Naive B cell (primary cell): ENCODE measurements around the gene MCRIP1. TPM values are rescaled to one million over a fixed set of nuclear protein-coding genes. Genes with fewer than 3 reads are reported as not detected.

Experiments
- ATAC-seq, 2 donors: fragments of 150-1000 bp; cut with Tn5 transposase; 2 replicates each; pipeline ENCODE4 v1.10.0; 2021; ENCODE audit warnings: low read depth in 2 of 2, mild to moderate bottlenecking in 2 of 2, moderate library complexity in 2 of 2
- DNase-seq: peaks from one replicate; pipeline ENCODE4 v3.0.0; 2022
- H3K27ac Mint-ChIP-seq, 6 donors: one replicate each; pipeline ENCODE4 v1.8.0; 2020 to 2022; ENCODE audit warnings: mild to moderate bottlenecking in 6 of 6, mixed read lengths in 6 of 6, moderate library complexity in 5 of 6, inconsistent platforms in 2 of 6
- H3K27me3 Mint-ChIP-seq, 3 donors: one replicate each; pipeline ENCODE4 v1.8.0; 2021 to 2022; ENCODE audit warnings: mixed read lengths in 3 of 3, mild to moderate bottlenecking in 1 of 3
- H3K36me3 Mint-ChIP-seq, 2 donors: one replicate each; pipeline ENCODE4 v1.8.0; 2020 to 2022; ENCODE audit warnings: mixed read lengths in 2 of 2, inconsistent platforms in 1 of 2, mild to moderate bottlenecking in 1 of 2
- H3K4me1 Mint-ChIP-seq, 3 donors: one replicate each; pipeline ENCODE4 v1.8.0; 2020 to 2022; ENCODE audit warnings: mixed read lengths in 3 of 3, inconsistent platforms in 1 of 3, mild to moderate bottlenecking in 1 of 3, moderate library complexity in 1 of 3
- H3K4me3 Mint-ChIP-seq, 8 donors: one replicate each; pipeline ENCODE4 v1.8.0; 2020 to 2022; ENCODE audit warnings: mild to moderate bottlenecking in 8 of 8, mixed read lengths in 8 of 8, moderate library complexity in 8 of 8, inconsistent platforms in 2 of 8
- H3K9me3 Mint-ChIP-seq, 7 donors: one replicate each; pipeline ENCODE4 v1.8.0; 2020 to 2022; ENCODE audit warnings: mixed read lengths in 7 of 7, mild to moderate bottlenecking in 5 of 7, inconsistent platforms in 2 of 7, moderate library complexity in 1 of 7
- polyA plus RNA-seq, 6 donors: library from polyadenylated mRNA; unstranded; fragments of 300-500 nt; fragmentation: Illumina TruSeq; gene quantifications; one replicate each; pipeline ENCODE4 v1.2.3, GENCODE V29; 2021; ENCODE audit warnings: low read depth in 6 of 6

Gene MCRIP1
- polyA plus RNA-seq, result 100 to 1,000 TPM in 1 of 6 donors, 10 to 100 TPM in 5; 66.2 to 114 (median 77.4) TPM

DNA sequence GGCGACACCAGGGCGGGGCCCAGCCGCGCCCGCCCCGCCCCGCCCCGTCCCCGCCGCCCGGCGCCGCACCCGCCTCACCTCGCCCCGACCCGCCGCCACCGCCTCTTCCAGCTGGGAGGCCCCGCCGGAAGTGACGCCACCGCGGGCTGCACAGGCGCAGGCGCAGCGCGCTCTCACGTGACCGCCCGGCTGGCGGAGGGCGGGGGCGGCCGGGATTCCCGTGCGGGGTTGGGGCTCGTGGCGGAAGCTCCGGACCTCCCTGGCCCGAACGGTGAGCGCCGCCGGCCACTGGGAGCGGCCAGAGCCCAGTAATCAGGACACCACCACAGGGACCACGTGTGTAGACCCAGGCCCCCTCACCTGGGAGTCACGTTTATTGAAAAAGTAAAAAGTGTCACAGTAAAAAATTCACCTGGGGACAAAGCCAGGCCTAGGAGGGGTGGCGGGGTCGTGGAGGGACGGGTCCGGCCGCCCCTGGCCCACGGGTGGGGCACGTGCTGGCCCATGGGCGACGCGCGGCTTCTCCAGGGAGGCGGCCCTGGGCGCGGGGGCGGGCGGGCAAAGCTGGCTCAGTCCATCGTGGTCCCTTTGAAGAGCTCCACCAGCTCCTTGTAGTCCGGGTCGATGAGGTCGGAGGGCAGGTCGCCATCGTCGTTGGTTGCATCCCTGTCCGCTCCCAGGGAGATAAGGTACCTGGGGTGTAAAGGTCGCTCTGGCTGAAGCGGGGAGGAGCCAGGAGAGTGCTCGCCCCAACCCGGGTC is at the start of gene MCRIP1:
TSS of gene MCRIP1 (minus strand) at position 132 of the 761 bp plus-strand sequence. CDS start 8,785 bp downstream, outside the sequence.
- H3K36me3 Mint-ChIP-seq, result no peaks in the 10 kb centered on the region
- DNase-seq (peak; percentile 95), ATAC-seq (peak; percentile 84 to 86)
- peaks cover 20 to 28% (median 28%) of the 10 kb centered on the region in 3 donors for H3K4me1 Mint-ChIP-seq
- no peaks in the 10 kb centered on the region for H3K27me3 Mint-ChIP-seq
- H3K4me3 Mint-ChIP-seq, result peak within 1 kb of the TSS; percentile 85 to 97 (median 93)
- H3K27ac Mint-ChIP-seq, result peak within 1 kb of the TSS; percentile 92 to 98 (median 96)
- no peaks in the 10 kb centered on the region for H3K9me3 Mint-ChIP-seq

DNA sequence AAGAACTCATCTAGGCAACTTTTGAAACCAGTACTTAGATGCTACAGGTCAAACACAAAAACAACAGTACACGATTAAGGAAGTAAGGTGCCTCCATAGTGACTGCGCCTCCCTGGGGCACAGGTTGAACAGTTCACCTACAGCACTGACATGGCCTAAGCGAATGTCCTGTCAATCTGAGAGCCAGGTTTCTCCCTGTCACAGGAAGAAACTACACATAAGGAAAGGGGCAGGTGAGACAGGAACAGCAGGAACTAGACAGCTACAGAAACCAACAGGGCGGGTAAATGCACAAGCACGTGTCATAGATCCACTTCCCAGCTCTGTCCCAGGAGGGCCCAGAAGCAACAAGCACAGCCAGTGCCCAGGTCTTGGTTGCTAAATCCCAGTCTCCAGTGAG is 46.0 kb upstream of the MCRIP1 start:
- Mint-ChIP-seq H3K9me3 (no peaks in the 10 kb centered on the region), H3K27ac (no peak overlapping the region), H3K4me1 (peaks cover under 1 to 5% (median 4%) of the 10 kb centered on the region in 3 donors), H3K4me3 (no peak overlapping the region), H3K27me3 (no peaks in the 10 kb centered on the region), H3K36me3 (no peaks in the 10 kb centered on the region)
- ATAC-seq (no peak), DNase-seq (no peak)

GRCh38 chr17:81878294-81878693 is 45.2 kb upstream of the MCRIP1 start:
- ATAC-seq, result no peak
- Mint-ChIP-seq H3K4me1 (peaks cover 4 to 8% (median 6%) of the 10 kb centered on the region in 3 donors), H3K4me3 (no peak overlapping the region), H3K27ac (no peak overlapping the region), H3K9me3 (no peaks in the 10 kb centered on the region), H3K36me3 (no peaks in the 10 kb centered on the region), H3K27me3 (no peaks in the 10 kb centered on the region)
- DNase-seq, result no peak

DNA sequence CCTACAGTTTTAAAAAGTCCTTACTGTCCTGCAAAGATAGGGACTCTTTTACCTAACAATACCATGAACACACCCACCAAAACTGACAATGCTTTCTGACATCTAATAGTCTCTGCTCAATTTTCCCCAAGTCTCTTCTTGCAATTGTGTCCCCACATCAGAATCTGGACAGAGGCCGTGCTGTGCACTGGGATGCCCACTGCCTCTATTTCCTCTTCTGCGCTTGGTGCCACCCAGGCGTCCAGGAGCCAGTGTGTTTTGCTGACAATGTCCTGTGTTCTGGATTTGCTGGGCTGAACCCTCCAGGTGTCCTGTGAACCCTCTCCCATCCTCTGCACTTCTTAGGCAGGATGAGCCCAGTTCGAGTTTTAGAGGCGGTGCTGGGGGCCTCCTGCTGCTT is 44.5 kb upstream of the MCRIP1 start:
- Mint-ChIP-seq H3K4me1 (peaks cover 9 to 13% (median 12%) of the 10 kb centered on the region in 3 donors), H3K4me3 (no peak overlapping the region), H3K27me3 (no peaks in the 10 kb centered on the region), H3K9me3 (no peaks in the 10 kb centered on the region), H3K36me3 (no peaks in the 10 kb centered on the region), H3K27ac (peak overlapping the region in 1 of 6 donors; percentile 44)
- ATAC-seq (no peak), DNase-seq (no peak)

- no peaks in the 10 kb centered on the region for H3K27me3 Mint-ChIP-seq
- no peaks in the 10 kb centered on the region for H3K36me3 Mint-ChIP-seq
- peaks cover 14 to 39% (median 24%) of the 10 kb centered on the region in 3 donors for H3K4me1 Mint-ChIP-seq
- DNase-seq, result peak; percentile 97
- H3K4me3 Mint-ChIP-seq, result peak overlapping the region; percentile 80 to 94 (median 88)
- peak; percentile 37 to 40 for ATAC-seq
- H3K9me3 Mint-ChIP-seq, result no peaks in the 10 kb centered on the region
- H3K27ac Mint-ChIP-seq, result peak overlapping the region; percentile 95 to 99 (median 96)
These were observed 38.5 kb upstream of the MCRIP1 start for GRCh38 chr17:81871387-81872230.

DNA sequence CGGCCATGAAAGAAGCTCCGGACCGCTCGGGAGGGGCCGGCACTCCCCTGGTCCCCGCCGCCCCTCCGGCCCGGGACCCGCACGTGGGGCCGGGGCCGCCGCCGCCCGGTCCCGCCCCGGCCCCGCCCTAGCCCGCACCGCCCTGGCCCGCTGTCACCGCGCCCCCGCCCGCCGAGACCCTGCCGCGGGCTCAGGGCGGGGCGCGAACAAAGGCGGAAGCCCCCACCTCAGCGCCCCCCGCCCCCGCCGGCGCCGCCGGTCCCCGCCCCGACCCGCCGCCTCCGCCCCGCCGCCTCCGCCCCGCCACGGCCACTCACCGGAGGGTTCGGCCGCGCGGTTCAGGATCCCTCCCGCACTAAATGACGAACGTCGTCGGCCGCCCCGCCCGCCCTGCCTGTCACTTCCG is 37.9 kb upstream of the MCRIP1 start, which contains the start of gene ARHGDIA:
TSS of gene ARHGDIA (minus strand) at position 357 of the 406 bp plus-strand sequence. CDS start 1,407 bp downstream, outside the sequence.
- H3K4me1 Mint-ChIP-seq, result peaks cover 14 to 39% (median 24%) of the 10 kb centered on the region in 3 donors
- no peaks in the 10 kb centered on the region for H3K9me3 Mint-ChIP-seq
- ATAC-seq (peak; percentile 72 to 76), DNase-seq (no peak)
- H3K27ac Mint-ChIP-seq, result peak within 1 kb of the TSS; percentile 95 to 99 (median 96)
- no peaks in the 10 kb centered on the region for H3K27me3 Mint-ChIP-seq
- H3K4me3 Mint-ChIP-seq, result peak within 1 kb of the TSS; percentile 83 to 94 (median 90)
- H3K36me3 Mint-ChIP-seq, result no peaks in the 10 kb centered on the region

DNA sequence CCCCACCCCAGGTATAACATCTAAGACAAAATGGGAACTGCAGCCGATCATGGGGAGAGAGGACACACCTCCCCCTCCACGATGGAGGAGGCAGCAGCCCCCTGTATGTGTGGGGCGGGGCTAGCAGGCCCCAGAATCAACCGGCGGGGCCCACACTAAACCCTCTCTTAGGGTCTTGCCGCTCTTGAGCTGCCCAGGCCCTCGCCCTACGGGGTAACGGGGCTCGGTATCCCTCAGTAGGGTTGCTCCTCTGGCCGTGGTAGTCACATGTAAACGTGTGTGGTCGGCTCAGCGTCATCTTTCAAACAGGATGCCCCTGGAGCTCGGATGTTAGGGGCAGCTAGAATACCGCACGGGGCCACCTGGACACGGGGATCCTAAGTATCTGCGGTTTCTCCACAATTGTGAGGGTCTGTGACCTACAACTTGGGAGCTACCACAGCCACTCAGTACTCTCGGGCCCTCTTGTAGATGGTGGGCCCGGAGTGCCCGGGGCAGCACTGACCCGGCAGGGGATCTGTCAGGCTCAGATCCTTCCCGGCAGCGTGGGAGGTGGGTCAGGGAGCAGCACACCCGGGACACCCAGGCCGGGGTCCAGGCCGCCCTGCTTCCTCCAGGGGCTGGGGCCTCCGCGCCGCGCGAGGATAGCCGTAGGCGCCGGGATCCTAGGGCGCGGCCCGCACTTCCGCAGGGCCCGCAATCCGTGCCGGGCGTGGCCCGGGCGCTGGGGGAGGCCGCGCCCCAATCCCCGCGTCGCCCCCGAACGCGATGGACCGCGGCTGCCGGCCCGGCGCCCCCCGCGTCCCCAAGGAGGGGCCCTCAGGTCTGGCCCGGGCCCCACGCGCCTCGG is 37.3 kb upstream of the MCRIP1 start:
- DNase-seq, result peak; percentile 43
- peak; percentile 17 to 25 for ATAC-seq
- H3K9me3 Mint-ChIP-seq, result no peaks in the 10 kb centered on the region
- no peaks in the 10 kb centered on the region for H3K36me3 Mint-ChIP-seq
- H3K4me1 Mint-ChIP-seq, result peaks cover 17 to 39% (median 24%) of the 10 kb centered on the region in 3 donors
- H3K27ac Mint-ChIP-seq, result peak overlapping the region; percentile 95 to 97 (median 96)
- H3K27me3 Mint-ChIP-seq, result no peaks in the 10 kb centered on the region
- H3K4me3 Mint-ChIP-seq, result peak overlapping the region; percentile 81 to 92 (median 87)

DNA sequence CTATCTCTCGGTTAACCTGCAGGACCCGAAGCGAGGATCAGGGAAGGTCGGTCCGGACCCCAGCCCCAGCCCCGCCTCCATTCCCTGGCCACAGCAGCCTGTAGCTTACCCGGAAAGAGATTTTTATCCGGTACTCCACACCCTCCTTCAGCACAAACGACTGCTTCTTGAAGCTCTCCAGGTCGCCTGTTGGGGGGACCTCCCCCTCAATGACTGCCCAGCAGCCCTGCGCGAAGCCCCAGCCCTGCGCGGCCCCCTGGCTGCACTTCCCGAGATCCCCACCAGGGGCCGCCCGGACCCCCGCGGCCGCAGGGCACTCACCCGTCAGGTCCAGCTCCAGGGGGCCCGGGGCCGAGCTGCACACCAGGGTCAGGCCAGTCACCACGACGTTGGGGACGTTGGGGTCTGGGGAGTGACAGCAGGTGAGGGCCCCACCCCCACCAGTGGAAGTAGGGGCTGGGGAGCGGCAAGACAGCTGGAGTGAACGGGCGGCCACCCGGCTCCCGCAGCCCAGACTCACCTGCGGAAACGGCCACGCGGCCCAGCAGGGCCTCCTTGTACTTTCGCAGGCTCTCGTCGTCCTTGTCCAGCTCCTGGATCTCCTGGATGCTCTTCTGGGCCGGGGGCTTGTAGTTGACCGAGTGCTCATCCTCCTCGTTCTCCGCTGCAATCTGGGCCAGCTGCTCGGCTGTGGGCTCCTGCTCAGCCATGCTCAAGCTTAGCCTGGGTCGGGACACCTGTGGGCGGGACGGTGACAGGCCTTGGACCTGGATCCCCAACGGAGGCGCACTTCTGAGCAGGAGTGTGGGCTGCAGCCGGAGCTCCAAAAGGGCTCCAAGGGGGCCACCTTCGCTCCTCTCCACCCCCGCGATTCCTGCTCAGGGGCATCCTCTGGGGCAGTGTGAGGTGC is 36.4 kb upstream of the MCRIP1 start:
- Mint-ChIP-seq H3K4me3 (peak overlapping the region; percentile 81 to 92 (median 87)), H3K27me3 (no peaks in the 10 kb centered on the region), H3K4me1 (peaks cover 17 to 39% (median 24%) of the 10 kb centered on the region in 3 donors), H3K36me3 (no peaks in the 10 kb centered on the region), H3K9me3 (no peaks in the 10 kb centered on the region), H3K27ac (peak overlapping the region; percentile 95 to 97 (median 96))
- DNase-seq, result peak; percentile 48
- peak in 1 of 2 donors; percentile 8 for ATAC-seq

GRCh38 chr17:81868674-81869220 is 35.7 kb upstream of the MCRIP1 start:
- no peak for DNase-seq

GRCh38 chr17:81867991-81868673 is 35.0 kb upstream of the MCRIP1 start:
- Mint-ChIP-seq H3K4me3 (peak overlapping the region in 6 of 8 donors; percentile 35 to 70 (median 49)), H3K9me3 (no peaks in the 10 kb centered on the region), H3K4me1 (peaks cover 17 to 42% (median 26%) of the 10 kb centered on the region in 3 donors), H3K27ac (peak overlapping the region in 3 of 6 donors; percentile 50 to 95 (median 85)), H3K27me3 (no peaks in the 10 kb centered on the region), H3K36me3 (no peaks in the 10 kb centered on the region)
- DNase-seq (no peak), ATAC-seq (no peak)

More at GRCh38 chr17:81868674-81869220, 35.7 kb upstream of the MCRIP1 start:
- no peaks in the 10 kb centered on the region for H3K27me3 Mint-ChIP-seq
- H3K4me3 Mint-ChIP-seq, result peak overlapping the region in 5 of 8 donors; percentile 15 to 91 (median 39)
- peaks cover 17 to 40% (median 21%) of the 10 kb centered on the region in 3 donors for H3K4me1 Mint-ChIP-seq
- no peaks in the 10 kb centered on the region for H3K36me3 Mint-ChIP-seq
- H3K27ac Mint-ChIP-seq, result peak overlapping the region in 5 of 6 donors; percentile 16 to 96 (median 89)
- H3K9me3 Mint-ChIP-seq, result no peaks in the 10 kb centered on the region
- no peak for ATAC-seq
